ENCODE measurements around the gene SLC25A34.

Gene SLC25A34

GRCh38 chr1:15777909-15778707, 42.0 kb downstream of the SLC25A34 start:
- Histone ChIP-seq H3K23ac (ENCODE audit: low read length) (no peak overlapping the region), H3K4ac (ENCODE audit: low read depth, low read length) (no peak overlapping the region), H4K91ac (ENCODE audit: low read depth, low read length) (no peak overlapping the region), H2BK5ac (ENCODE audit: low read depth, low read length, poor library complexity) (no peak overlapping the region), H3K79me2 (ENCODE audit: control insufficient read depth, insufficient read depth, low read length, poor library complexity) (no peaks in the 10 kb centered on the region), H3K4me1 (ENCODE audit: control insufficient read depth in 1 of 2, insufficient read depth in 2 of 2, low read length in 2 of 2) (no peaks in the 10 kb centered on the region), H3K4me3 (ENCODE audit: low read depth, low read length) (no peak overlapping the region), H3K27me3 (ENCODE audit: insufficient read depth, low read length) (no peaks in the 10 kb centered on the region), H2AK5ac (ENCODE audit: low read length) (no peak overlapping the region), H3K79me1 (ENCODE audit: low read length) (no peaks in the 10 kb centered on the region), H3K36me3 (ENCODE audit: control insufficient read depth in 1 of 2, insufficient read depth in 2 of 2, low read length in 2 of 2) (peaks cover 80 to 82% of the 10 kb centered on the region in 2 experiments), H4K12ac (ENCODE audit: low read depth, low read length) (no peak overlapping the region), H2AFZ (ENCODE audit: insufficient read depth, low read length, poor library complexity) (no peak overlapping the region), H3K9ac (ENCODE audit: low read length) (no peak overlapping the region), H3K27ac (ENCODE audit: low read depth, low read length) (no peak overlapping the region), H2BK120ac (ENCODE audit: insufficient read depth, low read length, poor library complexity) (no peak overlapping the region), H3K4me2 (ENCODE audit: low read length) (no peak overlapping the region), H3K18ac (ENCODE audit: low read length) (no peak overlapping the region), H3K14ac (ENCODE audit: low read length) (no peak overlapping the region), H2BK12ac (ENCODE audit: low read length) (no peak overlapping the region), H3K9me3 (ENCODE audit: insufficient read depth, low read depth, low read length) (peaks cover 2% of the 10 kb centered on the region), H4K8ac (ENCODE audit: low read depth, low read length) (no peak overlapping the region)
- no CpG with 5 or more reads among the region's 7 CpGs for WGBS (ENCODE audit: extremely low coverage, insufficient coverage, insufficient read length)
- DNase-seq = no peak

- no peaks in the 10 kb centered on the region for H3K27me3 ChIP-seq (ENCODE audit: insufficient read depth, low read length)
- no peaks in the 10 kb centered on the region for H3K79me2 ChIP-seq (ENCODE audit: control insufficient read depth, insufficient read depth, low read length, poor library complexity)
- no peak overlapping the region for H3K18ac ChIP-seq (ENCODE audit: low read length)
- peaks cover 5% of the 10 kb centered on the region in 2 experiments for H3K4me1 ChIP-seq (ENCODE audit: control insufficient read depth in 1 of 2, insufficient read depth in 2 of 2, low read length in 2 of 2)
- H4K91ac ChIP-seq (ENCODE audit: low read depth, low read length) = no peak overlapping the region
- no peak overlapping the region for H3K27ac ChIP-seq (ENCODE audit: low read depth, low read length)
- H3K4me2 ChIP-seq (ENCODE audit: low read length) = no peak overlapping the region
- H3K9ac ChIP-seq (ENCODE audit: low read length) = no peak overlapping the region
- no peaks in the 10 kb centered on the region for H3K9me3 ChIP-seq (ENCODE audit: insufficient read depth, low read depth, low read length)
- no peak overlapping the region for H2BK12ac ChIP-seq (ENCODE audit: low read length)
- no peak overlapping the region for H3K4ac ChIP-seq (ENCODE audit: low read depth, low read length)
- no peak overlapping the region for H3K23ac ChIP-seq (ENCODE audit: low read length)
- no peak overlapping the region for H3K4me3 ChIP-seq (ENCODE audit: low read depth, low read length)
- H3K79me1 ChIP-seq (ENCODE audit: low read length) = peaks cover 2% of the 10 kb centered on the region
- no peak overlapping the region for H4K8ac ChIP-seq (ENCODE audit: low read depth, low read length)
- no peak overlapping the region for H2BK120ac ChIP-seq (ENCODE audit: insufficient read depth, low read length, poor library complexity)
- WGBS (ENCODE audit: extremely low coverage, insufficient coverage, insufficient read length) = no CpG with 5 or more reads among the region's 8 CpGs
- H2AFZ ChIP-seq (ENCODE audit: insufficient read depth, low read length, poor library complexity) = no peak overlapping the region
- H2AK5ac ChIP-seq (ENCODE audit: low read length) = no peak overlapping the region
- no peak for DNase-seq
- peaks cover 42 to 45% of the 10 kb centered on the region in 2 experiments for H3K36me3 ChIP-seq (ENCODE audit: control insufficient read depth in 1 of 2, insufficient read depth in 2 of 2, low read length in 2 of 2)
- H3K14ac ChIP-seq (ENCODE audit: low read length) = no peak overlapping the region
- no peak overlapping the region for H4K12ac ChIP-seq (ENCODE audit: low read depth, low read length)
- no peak overlapping the region for H2BK5ac ChIP-seq (ENCODE audit: low read depth, low read length, poor library complexity)
Observed at GRCh38 chr1:15785683-15786082, 49.6 kb downstream of the SLC25A34 start.

GRCh38 chr1:15786581-15786980, 50.5 kb downstream of the SLC25A34 start:
- no peak overlapping the region for H3K9ac ChIP-seq (ENCODE audit: low read length)
- no peak overlapping the region for H4K91ac ChIP-seq (ENCODE audit: low read depth, low read length)
- no peak overlapping the region for H3K23ac ChIP-seq (ENCODE audit: low read length)
- no peak overlapping the region for H3K14ac ChIP-seq (ENCODE audit: low read length)
- peaks cover 2% of the 10 kb centered on the region for H3K79me1 ChIP-seq (ENCODE audit: low read length)
- H2AK5ac ChIP-seq (ENCODE audit: low read length) = no peak overlapping the region
- peaks cover 5% of the 10 kb centered on the region in 2 experiments for H3K4me1 ChIP-seq (ENCODE audit: control insufficient read depth in 1 of 2, insufficient read depth in 2 of 2, low read length in 2 of 2)
- no peak overlapping the region for H3K4ac ChIP-seq (ENCODE audit: low read depth, low read length)
- H2BK120ac ChIP-seq (ENCODE audit: insufficient read depth, low read length, poor library complexity) = no peak overlapping the region
- no peak overlapping the region for H3K18ac ChIP-seq (ENCODE audit: low read length)
- H3K79me2 ChIP-seq (ENCODE audit: control insufficient read depth, insufficient read depth, low read length, poor library complexity) = no peaks in the 10 kb centered on the region
- no peak for DNase-seq
- H2BK5ac ChIP-seq (ENCODE audit: low read depth, low read length, poor library complexity) = no peak overlapping the region
- no peak overlapping the region for H2BK12ac ChIP-seq (ENCODE audit: low read length)
- H2AFZ ChIP-seq (ENCODE audit: insufficient read depth, low read length, poor library complexity) = no peak overlapping the region
- H3K4me3 ChIP-seq (ENCODE audit: low read depth, low read length) = no peak overlapping the region
- no peak overlapping the region for H4K8ac ChIP-seq (ENCODE audit: low read depth, low read length)
- peaks cover 34 to 38% of the 10 kb centered on the region in 2 experiments for H3K36me3 ChIP-seq (ENCODE audit: control insufficient read depth in 1 of 2, insufficient read depth in 2 of 2, low read length in 2 of 2)
- H4K12ac ChIP-seq (ENCODE audit: low read depth, low read length) = peak overlapping the region; percentile 37
- H3K4me2 ChIP-seq (ENCODE audit: low read length) = no peak overlapping the region
- H3K27me3 ChIP-seq (ENCODE audit: insufficient read depth, low read length) = no peaks in the 10 kb centered on the region
- H3K27ac ChIP-seq (ENCODE audit: low read depth, low read length) = no peak overlapping the region
- no peaks in the 10 kb centered on the region for H3K9me3 ChIP-seq (ENCODE audit: insufficient read depth, low read depth, low read length)
- WGBS (ENCODE audit: extremely low coverage, insufficient coverage, insufficient read length) = no CpG with 5 or more reads among the region's 10 CpGs

- Histone ChIP-seq H4K91ac (ENCODE audit: low read depth, low read length) (peak overlapping the region; percentile 50), H3K27ac (ENCODE audit: low read depth, low read length) (no peak overlapping the region), H2AFZ (ENCODE audit: insufficient read depth, low read length, poor library complexity) (peak overlapping the region; percentile 28), H4K8ac (ENCODE audit: low read depth, low read length) (no peak overlapping the region), H2BK12ac (ENCODE audit: low read length) (peak overlapping the region; percentile 73), H2BK120ac (ENCODE audit: insufficient read depth, low read length, poor library complexity) (peak overlapping the region; percentile 57), H3K18ac (ENCODE audit: low read length) (peak overlapping the region; percentile 14), H3K4ac (ENCODE audit: low read depth, low read length) (no peak overlapping the region), H2AK5ac (ENCODE audit: low read length) (peak overlapping the region; percentile 72), H3K27me3 (ENCODE audit: insufficient read depth, low read length) (no peaks in the 10 kb centered on the region), H3K23ac (ENCODE audit: low read length) (no peak overlapping the region), H3K36me3 (ENCODE audit: control insufficient read depth in 1 of 2, insufficient read depth in 2 of 2, low read length in 2 of 2) (peaks cover 17 to 19% of the 10 kb centered on the region in 2 experiments), H3K14ac (ENCODE audit: low read length) (peak overlapping the region; percentile 57), H3K4me1 (ENCODE audit: control insufficient read depth in 1 of 2, insufficient read depth in 2 of 2, low read length in 2 of 2) (peaks cover 5% of the 10 kb centered on the region in 2 experiments), H3K4me3 (ENCODE audit: low read depth, low read length) (no peak overlapping the region), H2BK5ac (ENCODE audit: low read depth, low read length, poor library complexity) (peak overlapping the region; percentile 14), H4K12ac (ENCODE audit: low read depth, low read length) (no peak overlapping the region), H3K9ac (ENCODE audit: low read length) (no peak overlapping the region), H3K79me1 (ENCODE audit: low read length) (peaks cover 4% of the 10 kb centered on the region), H3K4me2 (ENCODE audit: low read length) (no peak overlapping the region), H3K79me2 (ENCODE audit: control insufficient read depth, insufficient read depth, low read length, poor library complexity) (no peaks in the 10 kb centered on the region), H3K9me3 (ENCODE audit: insufficient read depth, low read depth, low read length) (no peaks in the 10 kb centered on the region)
- no CpG with 5 or more reads among the region's 13 CpGs for WGBS (ENCODE audit: extremely low coverage, insufficient coverage, insufficient read length)
- peak; percentile 68 to 75 for DNase-seq
Observed at GRCh38 chr1:15788624-15789301, 52.7 kb downstream of the SLC25A34 start.
